Stimulated activated naive CD4-positive, alpha-beta T cell treated with Interleukin-2 at 50 U/mL for 16 hours (primary cell): ENCODE measurements around the gene ZYG11A.

Experiments used
- DNase-seq: peaks from one replicate; lab custom pipeline; 2025; lab: John Stamatoyannopoulos, UW

The ZYG11A gene

DNA sequence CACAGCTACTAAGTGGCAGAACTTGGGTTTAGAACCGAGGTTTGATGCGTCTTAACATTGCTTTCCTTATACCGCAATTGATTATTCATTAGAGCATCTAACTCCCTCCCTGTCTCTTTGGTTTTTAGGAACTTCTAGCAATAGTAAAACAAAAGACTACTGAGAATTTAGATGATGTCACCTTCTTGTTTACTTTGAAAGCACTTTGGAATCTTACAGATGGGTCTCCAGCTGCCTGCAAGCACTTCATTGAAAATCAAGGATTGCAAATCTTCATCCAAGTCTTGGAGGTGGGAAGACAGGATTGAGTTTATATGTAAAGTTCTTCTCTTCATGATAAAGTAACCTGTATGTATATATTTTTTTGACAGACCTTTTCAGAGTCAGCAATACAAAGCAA lies 35.0 kb downstream of the ZYG11A start:
- no peak for DNase-seq

DNA sequence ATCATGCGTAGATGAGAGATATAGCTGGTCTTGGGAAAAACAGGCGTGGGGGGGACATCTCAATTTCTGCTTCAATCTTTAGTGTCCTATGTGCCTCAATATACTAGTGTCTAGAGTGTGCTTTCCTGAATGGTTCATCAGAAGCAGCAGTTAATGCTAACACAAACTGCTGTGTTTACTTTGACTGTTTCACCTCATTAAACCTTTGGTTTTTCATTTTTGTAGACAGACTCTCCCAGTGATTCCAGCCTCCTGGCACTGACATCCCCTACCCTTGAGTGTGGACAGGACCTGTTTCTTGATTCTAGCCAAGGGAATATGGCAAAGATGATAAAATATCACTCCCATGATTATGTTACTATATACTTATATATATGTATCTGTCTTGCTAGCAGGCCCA lies 37.6 kb downstream of the ZYG11A start:
- DNase-seq, result no peak

DNA sequence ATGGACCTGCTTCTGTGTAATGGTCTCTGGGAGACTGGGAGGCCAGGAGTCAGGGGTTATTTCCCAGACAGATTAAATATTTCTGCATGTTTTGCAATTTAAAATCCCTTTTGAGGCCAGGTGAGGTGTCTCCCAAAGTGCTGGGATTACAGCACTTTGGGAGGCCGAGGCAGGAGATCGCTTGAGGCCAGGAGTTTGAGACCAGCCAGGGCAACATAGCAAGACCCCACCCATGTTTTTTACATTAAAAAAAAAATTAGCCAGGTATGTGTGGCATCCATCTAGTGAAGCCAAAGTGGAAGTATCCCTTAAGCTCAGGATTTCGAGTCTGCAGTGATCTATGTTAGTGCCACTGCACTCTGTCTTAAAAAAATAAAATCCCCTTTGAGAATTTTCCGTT lies 44.9 kb downstream of the ZYG11A start:
- DNase-seq, result no peak

DNA sequence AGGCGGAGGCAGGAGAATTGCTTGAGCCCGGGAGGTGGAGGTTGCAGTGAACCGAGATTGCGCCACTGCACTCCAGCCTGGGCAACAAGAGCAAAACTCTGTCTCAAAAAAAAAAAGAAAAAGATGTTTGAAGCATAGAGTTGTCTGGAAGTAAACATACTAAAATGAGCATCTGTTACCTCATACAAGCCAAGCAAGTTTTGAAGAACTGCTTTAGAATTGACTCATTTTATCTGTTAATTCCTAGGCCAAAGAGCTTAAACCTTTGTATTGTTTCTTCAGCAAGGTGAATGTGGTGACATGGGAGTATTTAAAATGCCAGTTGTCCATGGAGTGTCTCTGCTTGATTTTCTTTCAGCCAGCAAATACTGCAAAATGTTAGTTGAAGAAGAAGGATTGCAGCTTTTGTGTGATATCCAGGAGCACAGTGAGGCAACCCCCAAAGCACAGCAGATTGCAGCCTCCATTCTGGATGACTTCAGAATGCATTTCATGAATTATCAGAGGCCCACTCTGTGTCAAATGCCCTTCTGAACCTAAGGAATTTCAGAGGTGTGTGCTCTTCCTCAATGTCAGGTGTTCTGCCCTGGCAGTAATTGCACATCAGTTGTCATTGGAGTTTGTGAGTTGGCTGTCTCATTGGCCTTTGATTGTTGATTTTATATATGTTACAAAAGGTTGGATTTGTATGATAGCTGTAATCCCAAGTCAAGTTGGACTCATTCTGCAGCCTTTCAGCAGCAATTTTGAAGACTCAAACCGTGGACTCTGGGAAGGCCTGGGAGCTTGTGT lies 50.1 kb downstream of the ZYG11A start:
- no peak for DNase-seq

DNA sequence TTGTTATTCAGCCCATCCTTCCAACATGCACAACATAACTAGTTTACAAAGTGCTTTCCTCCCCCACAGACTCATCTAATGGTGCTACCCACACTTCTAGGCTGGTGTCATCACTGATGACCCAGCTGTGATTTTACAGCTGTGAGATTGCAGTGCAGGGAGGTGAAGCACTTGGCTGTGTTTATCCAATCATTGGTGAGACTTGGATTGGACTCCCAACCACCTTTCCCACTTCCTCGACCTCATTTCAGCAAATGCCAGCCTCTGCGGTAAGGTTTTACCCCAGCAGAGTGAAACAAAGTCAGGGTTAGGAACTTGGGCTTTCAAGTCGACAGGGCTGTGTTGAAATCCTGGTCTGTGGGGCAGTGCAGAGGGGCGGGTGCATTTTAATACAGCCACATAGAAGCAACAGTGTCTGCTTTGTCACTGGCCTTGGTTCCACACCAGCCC lies 56.9 kb downstream of the ZYG11A start:
- no peak for DNase-seq

DNA sequence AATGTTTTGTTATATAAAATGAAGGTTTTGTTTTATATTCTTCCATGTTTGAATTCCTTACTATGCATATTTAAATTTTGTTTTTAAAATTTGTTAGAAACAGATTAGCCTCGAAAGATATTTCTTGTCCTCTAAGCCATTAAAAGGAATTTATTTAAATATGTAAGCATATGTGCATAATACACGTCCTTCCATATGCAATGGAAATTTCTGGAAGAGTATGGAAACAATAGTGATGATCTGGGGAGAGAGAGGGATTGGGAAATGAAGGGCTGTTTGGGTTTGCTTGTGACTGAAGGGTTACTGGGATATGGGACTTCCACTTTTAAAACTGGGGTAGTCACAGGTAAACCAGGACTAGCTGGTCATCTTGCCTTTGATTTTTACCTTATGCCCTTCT lies 57.8 kb downstream of the ZYG11A start:
- no peak for DNase-seq

DNA sequence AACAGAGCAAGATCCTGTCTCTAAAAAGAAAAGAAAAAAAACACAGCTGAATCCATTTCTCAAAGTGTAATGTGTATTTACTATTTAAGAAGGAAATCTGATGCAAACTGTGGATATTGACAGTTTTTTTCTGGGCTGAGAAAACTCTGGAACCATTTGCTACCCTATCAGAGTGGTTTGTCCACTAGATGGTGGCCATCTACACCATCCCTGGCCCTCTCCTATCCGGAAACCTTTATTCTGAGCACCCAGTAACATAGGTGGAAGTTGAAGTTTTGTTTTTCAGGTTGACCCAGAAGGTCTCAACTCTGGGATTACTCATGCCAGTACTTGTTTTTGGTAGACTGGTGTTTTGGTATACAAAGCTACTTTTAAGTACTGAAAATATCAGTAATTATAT lies 58.8 kb downstream of the ZYG11A start:
- no peak for DNase-seq

DNA sequence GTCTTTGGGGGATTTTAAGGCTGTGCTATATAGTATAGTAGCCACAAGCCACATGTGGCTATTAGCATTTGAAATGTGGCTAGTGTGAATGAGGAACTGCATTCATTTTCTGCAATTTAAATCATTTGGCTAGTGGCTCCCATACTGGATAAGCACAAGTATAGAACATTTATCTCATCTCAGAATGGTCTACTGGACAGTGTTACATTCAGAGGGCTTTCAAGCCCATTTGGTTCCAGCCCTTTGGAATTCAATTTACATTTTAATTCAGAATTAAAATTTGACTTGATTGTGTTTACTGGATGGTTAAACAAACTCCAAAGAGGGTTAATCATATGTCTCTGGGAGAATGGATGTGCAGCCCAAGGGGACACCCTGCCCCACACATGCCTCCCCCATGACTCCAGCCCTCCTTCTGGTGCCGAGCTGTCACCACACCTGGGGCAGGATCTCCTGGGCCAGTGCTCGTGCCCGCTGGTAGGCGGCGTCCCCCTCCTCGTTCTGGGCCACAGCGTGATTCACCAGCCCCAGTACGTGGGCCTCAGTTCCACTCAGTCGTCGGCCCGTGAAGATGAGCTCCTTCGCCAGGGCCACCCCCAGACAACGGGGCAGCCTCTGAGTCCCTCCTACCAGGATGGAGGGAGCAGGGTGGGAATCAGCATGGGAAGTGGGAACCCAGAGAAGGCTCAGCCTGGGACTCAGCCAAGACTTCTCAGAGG lies 61.8 kb downstream of the ZYG11A start:
- no peak for DNase-seq

DNA sequence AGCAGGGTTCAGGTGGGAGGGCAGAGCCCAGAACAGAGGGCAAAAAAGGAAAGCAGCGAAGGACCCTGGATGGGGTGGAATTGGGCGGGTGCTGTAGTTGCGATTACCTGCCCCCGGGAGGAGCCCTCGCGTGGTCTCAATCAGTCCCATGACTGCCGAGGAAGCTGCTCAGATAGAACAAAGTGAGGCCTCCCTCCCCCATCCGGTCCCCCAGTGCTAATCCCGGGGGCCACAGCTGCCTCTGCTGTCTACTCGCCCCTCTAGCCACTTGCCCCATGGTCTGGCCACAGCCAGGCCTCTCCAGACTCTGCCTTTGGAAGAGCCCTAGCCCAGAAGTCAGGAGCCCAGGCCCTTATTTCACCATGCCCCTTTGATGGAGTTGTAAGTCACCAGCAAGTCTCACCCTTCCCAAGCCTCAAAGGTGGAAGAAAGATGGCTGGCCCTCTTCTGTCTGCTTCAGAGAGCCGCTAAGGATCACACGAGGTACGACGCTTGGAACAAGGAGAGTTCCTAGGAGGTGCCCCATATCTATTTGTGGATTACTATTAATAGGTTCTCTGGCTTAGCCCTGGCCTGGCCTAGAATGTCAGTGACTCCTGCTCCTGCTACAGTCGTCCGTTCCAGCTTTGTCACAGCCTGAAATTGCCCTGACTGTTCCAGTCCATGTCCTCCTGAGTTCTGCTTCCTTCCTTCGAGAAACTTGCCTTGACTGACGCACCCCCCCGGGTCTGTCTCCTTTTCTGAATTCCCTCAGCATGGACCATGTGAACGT lies 62.6 kb downstream of the ZYG11A start:
- no peak for DNase-seq

DNA sequence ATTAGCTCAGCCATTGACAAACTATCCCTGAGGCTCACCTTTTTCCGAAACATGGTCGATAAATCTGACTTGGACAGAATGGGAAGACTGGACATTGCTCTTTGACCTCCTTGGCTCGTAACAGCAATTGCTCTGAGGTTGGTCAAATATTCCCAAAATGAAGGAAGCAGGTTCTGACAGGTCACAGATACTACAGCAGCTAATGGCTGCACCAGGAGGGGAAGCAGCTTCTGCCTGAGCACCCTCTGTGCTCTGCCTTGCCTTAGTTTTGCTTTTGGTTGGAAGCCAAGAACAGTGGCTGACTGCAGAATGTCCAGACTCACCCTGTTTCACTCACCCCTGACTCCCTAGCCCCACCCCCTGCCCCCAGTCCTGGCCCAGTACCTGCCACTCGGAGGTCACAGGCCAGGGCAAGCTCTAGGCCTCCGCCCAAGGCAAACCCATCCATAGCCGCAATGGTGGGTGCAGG lies 63.6 kb downstream of the ZYG11A start:
- no peak for DNase-seq

DNA sequence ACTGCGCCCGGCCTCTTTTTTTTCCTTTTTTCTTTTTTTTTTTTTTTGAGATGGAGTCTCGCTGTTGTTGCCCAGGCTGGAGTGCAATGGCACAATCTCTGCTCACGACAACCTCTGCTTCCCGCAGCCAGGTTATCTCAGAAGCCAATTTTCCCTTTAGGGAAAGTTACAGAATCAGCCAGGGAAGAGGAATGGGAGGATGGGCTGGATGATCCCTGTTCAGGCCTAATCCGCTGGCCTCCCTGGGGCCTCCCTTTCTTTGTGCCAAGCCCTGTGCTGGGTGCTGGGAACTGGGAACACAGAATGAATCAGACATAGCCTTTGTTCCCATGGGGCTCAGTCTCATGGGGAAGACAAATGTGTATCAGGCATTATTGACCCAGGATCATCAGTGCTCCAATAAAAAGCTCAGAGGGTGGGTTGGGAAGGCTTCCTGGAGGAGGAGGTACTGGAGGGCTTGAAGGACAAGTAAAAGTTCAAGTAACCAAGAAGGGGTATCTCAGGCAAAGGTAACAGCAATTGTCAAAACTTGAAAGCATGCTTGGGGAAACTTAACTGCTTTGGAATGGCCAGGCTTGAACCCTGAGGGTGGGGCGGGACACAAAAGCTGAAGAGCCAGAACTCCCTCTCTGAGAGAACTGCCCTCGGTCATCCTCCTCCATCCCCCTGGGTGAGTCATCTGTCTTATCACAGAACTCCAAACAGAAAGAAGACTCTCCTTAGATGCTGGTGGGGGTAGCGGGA lies 64.7 kb downstream of the ZYG11A start:
- DNase-seq, result no peak

DNA sequence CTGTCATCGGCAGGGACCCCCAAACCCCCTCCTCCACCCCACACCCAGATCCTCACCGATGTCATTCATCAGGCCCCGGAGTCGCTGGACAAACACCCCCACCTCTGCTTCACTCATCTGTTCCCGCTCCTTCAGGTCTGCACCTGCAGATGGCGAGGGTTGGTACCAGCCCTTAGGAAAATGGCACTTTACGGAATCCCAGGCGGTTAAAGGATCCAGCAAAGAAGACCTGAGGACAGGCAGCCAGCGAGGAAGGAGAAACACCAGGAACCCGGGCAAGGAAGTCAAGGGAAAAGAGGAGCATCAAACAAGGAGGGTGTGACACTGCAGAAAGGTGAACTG lies 65.2 kb downstream of the ZYG11A start:
- no peak for DNase-seq

DNA sequence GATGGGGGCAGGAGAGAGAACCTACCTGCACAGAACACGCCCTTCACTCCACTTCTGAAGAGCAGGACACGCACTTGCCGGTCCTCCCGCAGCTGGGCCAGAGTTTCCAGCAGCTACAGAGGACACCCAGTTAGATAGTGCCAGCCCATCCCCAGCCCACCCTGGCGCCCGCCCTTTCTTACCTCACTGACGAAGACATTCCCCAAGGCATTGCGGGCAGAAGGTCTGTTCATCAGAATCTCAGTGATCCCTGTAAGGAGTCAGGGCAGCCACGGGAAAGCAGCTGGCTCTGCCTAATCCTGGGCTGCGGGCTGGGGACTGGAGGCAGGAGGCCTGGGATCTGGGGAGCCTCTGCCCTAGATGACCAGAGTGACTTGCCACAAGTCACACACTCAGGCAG lies 69.0 kb downstream of the ZYG11A start:
- DNase-seq, result no peak

DNA sequence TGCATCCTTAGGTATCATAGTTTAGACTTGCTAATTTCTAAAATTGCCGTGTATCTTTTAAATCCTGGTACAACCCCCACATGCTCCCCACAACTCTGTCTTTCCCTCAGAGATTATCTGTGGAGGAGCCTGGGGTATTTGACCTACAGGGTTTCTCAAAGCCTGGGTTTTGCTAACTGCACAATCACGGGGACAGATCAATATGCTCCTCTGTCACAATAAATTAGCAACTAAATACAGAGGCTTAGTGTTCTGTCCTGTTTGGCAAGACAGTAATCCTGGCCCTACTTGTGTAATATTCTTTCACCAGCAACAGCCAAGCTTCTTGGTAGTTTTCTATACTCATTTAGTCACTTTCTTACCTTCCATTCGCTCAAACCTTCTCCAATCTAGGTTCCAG lies 70.5 kb downstream of the ZYG11A start:
- no peak for DNase-seq

DNA sequence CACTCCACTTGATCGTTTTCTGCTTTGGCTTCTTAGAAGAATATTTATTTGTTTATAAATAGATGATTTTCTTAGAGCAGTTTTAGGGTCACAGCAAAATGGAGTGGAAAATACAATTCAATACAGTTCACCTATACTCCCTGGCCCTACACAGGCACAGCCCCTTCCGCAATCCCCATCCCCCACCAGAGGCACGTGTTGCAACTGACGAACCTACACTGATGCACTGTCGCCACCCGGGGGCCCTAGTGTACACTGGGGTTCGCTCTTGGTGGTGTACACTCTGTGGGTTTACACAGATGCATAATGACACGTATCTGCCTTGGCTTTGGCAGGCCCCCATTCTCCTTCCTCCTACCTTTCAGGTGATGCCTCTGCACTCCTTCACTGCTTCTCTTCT lies 71.0 kb downstream of the ZYG11A start:
- no peak for DNase-seq

DNA sequence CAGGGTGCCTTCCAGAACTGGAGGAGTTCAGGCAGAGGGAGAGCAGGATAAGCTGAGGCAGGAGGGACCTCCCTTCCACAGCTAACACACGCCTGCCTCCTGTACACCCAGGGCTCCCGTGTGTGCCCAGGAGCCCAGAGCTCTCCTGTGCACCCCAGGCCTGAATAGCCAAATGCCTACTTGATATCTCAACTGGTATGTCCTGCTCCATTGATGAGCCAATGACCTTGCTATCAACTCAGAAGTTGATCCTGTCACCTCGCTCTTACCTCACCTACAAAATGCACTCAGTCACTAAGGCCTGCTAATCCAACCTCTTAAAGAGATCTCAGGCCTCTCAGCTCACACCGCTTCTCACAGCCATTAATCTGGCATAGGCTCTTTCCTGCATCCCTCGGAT lies 71.9 kb downstream of the ZYG11A start:
- DNase-seq, result no peak

DNA sequence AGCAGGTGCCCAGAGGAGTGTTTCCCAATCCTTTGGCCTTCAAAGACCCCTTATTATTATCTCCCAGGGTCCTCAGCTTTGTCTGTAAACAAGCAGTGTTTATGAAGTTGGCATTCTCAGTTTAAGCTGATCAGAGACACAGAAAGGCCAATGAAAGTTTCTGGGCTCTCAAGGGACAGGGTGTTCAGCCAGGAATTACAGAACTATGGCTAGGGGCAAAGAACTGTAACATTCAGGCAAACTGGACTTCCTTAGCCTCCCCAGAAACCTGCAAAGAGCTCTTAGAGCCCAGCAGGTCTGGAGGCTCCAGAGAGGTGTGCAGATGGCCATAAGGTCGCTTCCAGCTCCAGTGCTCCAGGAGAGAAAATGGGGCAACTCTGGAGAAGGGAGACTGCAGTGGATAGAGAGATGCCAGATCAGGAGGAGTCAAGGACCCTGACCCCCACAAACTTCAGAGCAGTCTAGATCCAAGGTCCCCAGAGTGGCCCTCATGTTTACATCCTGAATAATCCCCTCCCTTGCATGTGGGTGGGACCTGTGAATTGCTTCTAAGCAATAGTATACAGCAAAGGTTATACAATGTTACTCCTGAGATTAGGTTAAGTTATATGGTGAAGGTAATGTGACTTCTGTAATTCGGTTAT lies 72.8 kb downstream of the ZYG11A start:
- no peak for DNase-seq

DNA sequence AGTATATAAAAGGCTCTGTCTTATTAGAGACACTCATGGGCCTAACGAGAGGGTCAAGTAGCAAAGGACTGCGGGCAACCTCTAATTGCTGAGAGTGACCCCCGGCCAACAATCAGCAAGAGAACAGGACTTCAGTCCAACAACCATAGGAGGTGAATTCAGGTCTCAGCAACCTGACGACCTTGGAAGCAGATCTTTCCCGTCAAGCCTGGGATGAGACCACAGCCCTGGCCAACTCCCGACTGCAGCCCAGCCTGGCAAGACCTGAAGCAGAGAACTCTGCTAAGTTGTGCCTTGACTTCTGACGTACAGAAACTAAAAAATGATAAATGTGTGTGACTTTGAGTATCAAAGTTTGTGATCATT lies 73.3 kb downstream of the ZYG11A start:
- no peak for DNase-seq

DNA sequence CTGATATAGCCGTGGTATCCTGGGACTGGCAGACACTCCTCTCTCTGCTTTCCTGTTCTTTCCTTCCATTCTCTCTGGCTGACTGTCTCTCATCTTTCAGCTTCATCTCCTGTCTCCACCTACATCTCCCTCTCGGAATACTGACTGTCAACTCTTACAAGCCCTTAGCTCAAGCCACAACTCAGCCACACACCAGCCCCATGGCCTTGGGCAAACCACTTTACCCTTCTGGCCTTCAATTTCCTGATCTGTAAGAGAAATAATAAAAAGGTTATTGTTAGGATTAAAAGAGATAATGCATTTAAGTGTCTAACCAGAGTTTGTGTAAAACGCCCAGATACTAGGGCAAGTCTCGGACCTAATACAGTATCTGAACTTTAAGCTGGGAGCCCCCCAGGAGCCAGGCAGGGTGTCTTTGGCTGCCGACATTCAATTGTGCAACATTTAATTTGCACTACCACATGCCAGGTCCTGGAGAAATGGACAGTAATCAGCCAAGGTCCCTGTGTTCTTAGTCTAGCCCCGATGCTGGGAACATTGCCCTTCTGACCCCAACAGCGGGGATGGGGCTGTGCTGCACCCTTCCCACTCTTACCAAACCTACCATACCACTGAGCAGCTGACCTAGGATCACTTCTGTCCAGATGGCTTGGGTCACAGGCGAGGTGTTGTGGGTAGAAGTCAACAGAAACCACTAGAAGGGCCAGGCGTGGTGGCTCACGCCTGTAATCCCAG lies 73.8 kb downstream of the ZYG11A start:
- no peak for DNase-seq

DNA sequence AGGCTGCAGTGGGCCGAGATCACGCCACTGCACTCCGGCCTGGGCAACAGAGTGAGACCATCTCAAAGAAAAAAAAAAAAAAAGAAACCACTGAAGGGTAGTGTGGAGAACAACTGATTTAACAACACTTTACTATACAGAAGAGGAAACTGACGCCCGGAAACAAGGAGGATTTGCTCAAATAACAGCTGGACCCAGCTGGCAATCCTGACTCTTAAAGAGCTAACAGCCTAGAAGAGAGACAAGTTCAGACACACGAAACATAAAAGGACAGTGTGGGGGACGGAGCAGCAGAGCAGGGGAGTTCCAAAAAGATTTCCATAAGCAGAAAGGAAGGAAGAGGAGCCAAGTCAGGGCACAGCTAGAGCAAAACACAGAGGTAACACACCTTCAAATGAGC lies 74.6 kb downstream of the ZYG11A start:
- DNase-seq, result no peak

DNA sequence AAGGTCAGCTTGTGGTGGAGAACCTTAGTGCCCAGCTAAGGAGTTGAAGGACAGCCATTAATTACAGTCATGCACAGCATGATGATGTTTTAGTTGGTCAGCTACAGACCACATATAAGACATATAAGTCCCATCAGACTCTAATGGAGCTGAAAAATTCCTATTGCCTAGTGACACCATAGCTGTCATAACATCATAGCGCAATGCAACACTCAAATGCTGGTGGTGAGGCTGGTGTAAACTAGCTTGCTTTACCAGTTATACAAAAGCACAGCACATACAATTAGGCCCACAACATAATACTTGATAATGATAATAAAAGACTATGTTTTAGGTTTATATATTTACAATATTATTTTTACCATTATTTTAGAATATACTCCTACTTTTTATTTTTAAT lies 75.0 kb downstream of the ZYG11A start:
- DNase-seq, result no peak
